WI38 (cell line): ENCODE measurements around the gene TTLL11.

ENCODE experiments used
- H3K4me3 ChIP-seq: 2 replicates; pipeline ENCODE4 v1.5.1; 2011; ENCODE audit warnings: low read depth, mild to moderate bottlenecking, control low read depth, low read length
- CTCF ChIP-seq: IDR thresholded peaks from 2 replicates; pipeline ENCODE4 v1.5.1; 2012; ENCODE audit warnings: low read depth, mild to moderate bottlenecking, control low read depth, low read length

TTLL11 gene

DNA sequence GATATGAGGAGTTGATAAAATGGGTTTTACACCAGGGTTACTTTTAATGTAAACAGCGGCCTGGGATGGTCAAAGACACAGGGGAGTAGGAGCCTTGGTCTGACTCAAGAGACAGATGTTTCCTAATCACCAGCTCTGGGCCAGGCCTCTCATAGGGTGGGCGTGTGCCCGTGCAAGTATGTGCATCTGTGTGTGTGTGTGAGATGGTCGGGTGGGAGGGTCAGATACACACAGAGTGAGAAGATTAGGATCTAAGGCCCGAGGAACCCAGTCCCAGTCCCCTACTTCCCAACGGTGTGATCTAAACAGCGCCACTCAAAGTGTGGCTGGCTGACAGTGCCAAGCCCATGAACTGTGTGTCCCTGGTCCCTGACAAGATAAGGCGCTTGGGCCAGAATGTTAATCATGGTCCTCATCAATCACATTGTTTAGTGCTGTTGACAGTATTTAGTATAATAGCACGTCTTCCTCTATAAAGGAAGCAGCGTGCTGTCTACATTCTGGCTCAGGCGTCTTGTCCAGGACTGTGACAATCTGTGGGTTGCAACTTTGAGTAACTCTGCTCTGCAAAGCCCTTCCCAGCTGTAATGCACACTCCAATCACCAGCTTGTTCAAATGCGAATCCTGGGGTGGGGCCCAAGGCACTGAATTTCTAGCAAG lies 267.9 kb downstream of the TTLL11 start:
- no peak for TF ChIP-seq CTCF
- H3K4me3 ChIP-seq = no peak overlapping the region

GRCh38 chr9:121824651-121825030 lies 268.5 kb downstream of the TTLL11 start:
- no peak for TF ChIP-seq CTCF
- no peak overlapping the region for H3K4me3 ChIP-seq

GRCh38 chr9:121823451-121824169 lies 269.5 kb downstream of the TTLL11 start:
- H3K4me3 ChIP-seq = no peak overlapping the region
- TF ChIP-seq CTCF = no peak

GRCh38 chr9:121822093-121823085 lies 270.7 kb downstream of the TTLL11 start:
- H3K4me3 ChIP-seq = no peak overlapping the region
- TF ChIP-seq CTCF = no peak

DNA sequence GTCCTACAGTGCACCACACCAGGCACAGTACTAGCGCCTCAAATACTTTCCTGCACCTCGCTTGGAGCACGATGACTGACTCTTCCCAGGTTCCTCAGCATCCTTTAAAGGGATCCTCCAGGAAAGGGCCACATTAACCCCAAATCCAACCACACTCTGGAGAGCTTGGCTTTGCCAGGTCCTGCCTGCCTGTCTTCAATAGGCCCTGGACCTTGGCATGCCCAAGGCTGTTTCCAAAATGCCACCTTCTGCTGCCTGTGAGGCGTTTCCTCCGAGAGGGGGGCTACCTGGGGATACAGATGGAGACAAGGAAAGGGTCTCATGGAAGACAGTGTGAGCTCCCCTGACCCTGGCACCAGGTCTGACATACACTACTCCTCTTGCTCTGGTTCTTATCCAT lies 271.8 kb downstream of the TTLL11 start:
- no peak for TF ChIP-seq CTCF
- H3K4me3 ChIP-seq = no peak overlapping the region

GRCh38 chr9:121820286-121821005 lies 272.7 kb downstream of the TTLL11 start:
- no peak for TF ChIP-seq CTCF

More at GRCh38 chr9:121820286-121821005, 272.7 kb downstream of the TTLL11 start:
- H3K4me3 ChIP-seq = no peak overlapping the region
